ENCODE data around the gene GSG1L.

GRCh38 chr16:28108590-28109247 is 45.2 kb upstream of the GSG1L start:
- TF ChIP-seq CTCF (IDR thresholded peaks at IDR 0.05) = no peak
- no peak for TF ChIP-seq POLR2A (IDR thresholded peaks at IDR 0.05)

Measured in adrenal gland (tissue), 5 donors.